ENCODE measurements around the gene MMD. TPM values are rescaled to one million over a fixed set of nuclear protein-coding genes. Genes with fewer than 3 reads are reported as not detected.

Gene MMD
- total and polyA plus RNA-seq, 2 of the 13 experiments (the other 11 are each of a cell fraction or from before 2014, with no cell fraction given), result 121 to 225 TPM

GRCh38 chr17:55446581-55447205 lies 25.1 kb upstream of the MMD start (continued):
- TF ChIP-seq ZBTB10 (CRISPR knock-in tag; IDR thresholded peaks at IDR 0.05; ENCODE audit: borderline replicate concordance) (0 out of 2 replicates have a peak, but pooled peaks have one; percentile 13), PAF1 (CRISPR knock-in tag; IDR thresholded peaks at IDR 0.05) (no peak), ZNF569 (CRISPR knock-in tag; IDR thresholded peaks at IDR 0.05; ENCODE audit: borderline replicate concordance) (no peak), DBP (CRISPR knock-in tag; IDR thresholded peaks at IDR 0.05; ENCODE audit: not compliant biosample characterization) (peak; percentile 53), PRDM4 (CRISPR knock-in tag; IDR thresholded peaks at IDR 0.05; ENCODE audit: borderline replicate concordance) (no peak), SNAPC5 (CRISPR knock-in tag; IDR thresholded peaks at IDR 0.05; ENCODE audit: borderline replicate concordance) (no peak), MED1 (CRISPR knock-in tag; IDR thresholded peaks at IDR 0.05) (peak; percentile 100), GATAD1 (CRISPR knock-in tag; IDR thresholded peaks at IDR 0.05) (peak; percentile 48; the same call in 1 of the 2 replicates), BCLAF1 (IDR thresholded peaks at IDR 0.05) (no peak), KLF15 (CRISPR knock-in tag; IDR thresholded peaks at IDR 0.05; ENCODE audit: borderline replicate concordance) (no peak), CENPX (CRISPR knock-in tag; IDR thresholded peaks at IDR 0.05) (no peak), ZNF451 (CRISPR knock-in tag; IDR thresholded peaks at IDR 0.05) (no peak), ZNF879 (CRISPR knock-in tag; IDR thresholded peaks at IDR 0.05) (no peak), PPARG (CRISPR knock-in tag; conservative IDR thresholded peaks at IDR 0.05) (peak; percentile 85), ZSCAN12 (CRISPR knock-in tag; IDR thresholded peaks at IDR 0.05) (no peak), NR2F6 (IDR thresholded peaks at IDR 0.05) (peak; percentile 82), NR2F6 (CRISPR knock-in tag; IDR thresholded peaks at IDR 0.05) (peak; percentile 83), ZNF251 (CRISPR knock-in tag; IDR thresholded peaks at IDR 0.05) (no peak), CERS6 (CRISPR knock-in tag; IDR thresholded peaks at IDR 0.05) (no peak), SRSF4 (IDR thresholded peaks at IDR 0.05; ENCODE audit: low read depth, low read length, poor library complexity, severe bottlenecking) (no peak), PITX1 (CRISPR knock-in tag; IDR thresholded peaks at IDR 0.05) (peak; percentile 92)
